Embryonic facial prominence (tissue), 1 donor: ENCODE measurements around the gene LONP1.
"Not testable (repeated sequence)": the region's sequence is repeated elsewhere in the genome, so short reads cannot be mapped to it uniquely, and the experiment has no call there.

Experiments
- DNase-seq: peaks from one replicate; pipeline ENCODE4 v3.0.0-alpha.2; 2016; ENCODE audit errors: extremely low spot score

LONP1 gene, protein sequence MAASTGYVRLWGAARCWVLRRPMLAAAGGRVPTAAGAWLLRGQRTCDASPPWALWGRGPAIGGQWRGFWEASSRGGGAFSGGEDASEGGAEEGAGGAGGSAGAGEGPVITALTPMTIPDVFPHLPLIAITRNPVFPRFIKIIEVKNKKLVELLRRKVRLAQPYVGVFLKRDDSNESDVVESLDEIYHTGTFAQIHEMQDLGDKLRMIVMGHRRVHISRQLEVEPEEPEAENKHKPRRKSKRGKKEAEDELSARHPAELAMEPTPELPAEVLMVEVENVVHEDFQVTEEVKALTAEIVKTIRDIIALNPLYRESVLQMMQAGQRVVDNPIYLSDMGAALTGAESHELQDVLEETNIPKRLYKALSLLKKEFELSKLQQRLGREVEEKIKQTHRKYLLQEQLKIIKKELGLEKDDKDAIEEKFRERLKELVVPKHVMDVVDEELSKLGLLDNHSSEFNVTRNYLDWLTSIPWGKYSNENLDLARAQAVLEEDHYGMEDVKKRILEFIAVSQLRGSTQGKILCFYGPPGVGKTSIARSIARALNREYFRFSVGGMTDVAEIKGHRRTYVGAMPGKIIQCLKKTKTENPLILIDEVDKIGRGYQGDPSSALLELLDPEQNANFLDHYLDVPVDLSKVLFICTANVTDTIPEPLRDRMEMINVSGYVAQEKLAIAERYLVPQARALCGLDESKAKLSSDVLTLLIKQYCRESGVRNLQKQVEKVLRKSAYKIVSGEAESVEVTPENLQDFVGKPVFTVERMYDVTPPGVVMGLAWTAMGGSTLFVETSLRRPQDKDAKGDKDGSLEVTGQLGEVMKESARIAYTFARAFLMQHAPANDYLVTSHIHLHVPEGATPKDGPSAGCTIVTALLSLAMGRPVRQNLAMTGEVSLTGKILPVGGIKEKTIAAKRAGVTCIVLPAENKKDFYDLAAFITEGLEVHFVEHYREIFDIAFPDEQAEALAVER

DNA sequence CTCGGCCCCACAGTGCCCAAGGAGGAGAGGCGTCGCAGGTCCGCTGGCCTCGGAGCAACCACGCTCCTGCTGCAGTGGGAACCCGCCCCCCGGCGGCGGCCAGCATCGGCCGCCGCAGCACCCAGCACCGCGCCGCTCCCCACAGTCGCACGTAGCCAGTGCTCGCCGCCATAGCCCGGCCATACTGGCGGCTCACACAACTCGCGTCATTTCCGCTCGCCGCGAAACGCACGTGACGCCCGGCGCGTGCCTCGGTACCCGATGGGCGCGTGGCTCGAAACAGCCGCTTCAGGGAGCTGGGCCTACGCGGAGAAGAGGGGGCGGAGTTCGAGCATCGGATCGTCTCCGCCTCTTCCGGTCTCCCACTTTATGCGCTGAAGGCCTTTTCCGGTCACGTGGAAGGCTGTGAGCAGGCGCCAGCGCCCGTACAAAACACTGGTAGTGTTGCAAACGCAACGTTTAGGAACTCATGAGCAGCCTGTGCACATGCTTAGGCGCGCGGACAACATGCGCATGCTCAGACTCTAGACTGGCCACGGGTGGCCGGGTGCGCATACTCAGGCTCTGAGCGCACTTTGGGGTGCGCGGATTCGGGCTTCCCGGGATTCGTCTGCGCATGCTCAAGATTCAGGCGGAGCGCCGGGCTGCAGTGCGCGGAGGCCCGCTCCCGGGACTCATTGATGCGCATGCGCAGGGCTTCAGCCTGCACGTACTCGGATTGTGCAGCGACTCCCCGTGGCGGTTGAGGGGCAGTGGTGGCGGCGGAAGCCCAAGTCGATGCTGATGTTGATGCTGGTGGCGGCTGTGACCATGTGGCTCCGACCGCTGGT, at the start of gene LONP1, which contains the start of gene CATSPERD:
LONP1 (minus strand) TSS at position 186 of the 830 bp plus-strand sequence; CDS start at position 172, 14 bp downstream.
CATSPERD (plus strand) TSS at position 677 of the 830 bp plus-strand sequence; CDS start at position 778, 101 bp downstream.
- peak; percentile 98 for DNase-seq

DNA sequence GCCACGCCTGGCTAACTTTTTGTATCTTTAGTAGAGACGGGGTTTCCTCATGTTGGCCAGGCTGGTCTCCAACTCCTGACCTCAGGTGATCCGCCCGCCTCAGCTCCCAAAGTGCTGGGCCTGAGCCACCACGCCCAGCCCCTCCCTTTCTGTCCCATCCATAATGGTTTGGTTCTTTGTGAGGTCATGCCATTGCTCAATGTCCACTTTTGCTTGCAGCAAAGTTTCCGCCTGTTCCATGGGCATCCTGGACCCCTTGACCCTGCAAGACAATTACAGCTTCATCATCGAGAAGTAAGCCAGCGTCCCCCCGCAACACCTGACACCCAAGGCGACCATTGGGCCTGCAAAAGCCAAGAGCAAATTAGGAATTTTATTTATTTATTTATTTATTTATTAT, 48.0 kb upstream of the LONP1 start:
- DNase-seq: no peak

DNA sequence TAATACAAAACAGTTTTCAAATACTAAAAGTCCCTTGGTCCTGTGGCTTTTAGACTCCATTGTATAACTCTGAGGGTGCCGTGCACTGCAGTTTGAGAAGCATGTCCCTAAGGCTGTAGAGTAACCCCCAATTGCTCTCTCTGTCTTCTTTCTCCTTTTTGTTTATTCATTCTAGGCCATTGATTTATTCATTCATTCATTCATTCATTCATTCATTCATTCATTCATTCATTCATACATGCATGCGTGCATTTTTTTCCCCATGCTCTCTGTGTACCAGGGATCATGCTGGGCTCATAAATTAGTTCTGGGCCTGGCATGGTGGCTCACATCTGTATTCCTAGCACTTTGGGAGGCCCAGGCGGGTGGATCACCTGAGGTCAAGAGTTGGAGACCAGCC, 45.3 kb upstream of the LONP1 start:
- no peak for DNase-seq

DNA sequence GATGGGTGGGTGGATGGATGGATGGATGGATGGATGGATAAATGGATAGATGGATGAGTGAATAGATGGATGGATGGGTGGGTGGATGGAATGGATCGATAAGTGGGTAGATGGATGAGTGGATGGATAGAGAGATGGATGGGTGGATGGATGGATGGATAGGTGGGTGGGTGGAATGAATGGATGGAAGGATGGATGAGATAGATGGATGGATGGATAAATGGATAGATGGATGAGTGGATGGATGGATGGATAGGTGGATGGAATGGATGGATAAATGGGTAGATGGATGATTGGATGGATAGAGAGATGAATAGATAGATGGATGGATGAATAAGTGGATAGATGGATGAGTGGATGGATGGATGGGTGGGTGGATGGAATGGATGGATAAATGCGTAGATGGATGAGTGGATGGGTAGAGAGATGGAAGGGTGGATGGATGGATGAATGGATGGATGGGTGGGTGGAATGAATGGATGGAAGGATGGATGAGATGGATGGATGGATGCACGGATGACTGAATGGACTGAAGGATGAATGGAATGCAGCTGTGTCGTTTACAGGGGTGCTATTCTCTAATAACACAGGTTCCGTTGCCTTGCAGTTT, 42.8 kb upstream of the LONP1 start:
- no peak for DNase-seq

DNA sequence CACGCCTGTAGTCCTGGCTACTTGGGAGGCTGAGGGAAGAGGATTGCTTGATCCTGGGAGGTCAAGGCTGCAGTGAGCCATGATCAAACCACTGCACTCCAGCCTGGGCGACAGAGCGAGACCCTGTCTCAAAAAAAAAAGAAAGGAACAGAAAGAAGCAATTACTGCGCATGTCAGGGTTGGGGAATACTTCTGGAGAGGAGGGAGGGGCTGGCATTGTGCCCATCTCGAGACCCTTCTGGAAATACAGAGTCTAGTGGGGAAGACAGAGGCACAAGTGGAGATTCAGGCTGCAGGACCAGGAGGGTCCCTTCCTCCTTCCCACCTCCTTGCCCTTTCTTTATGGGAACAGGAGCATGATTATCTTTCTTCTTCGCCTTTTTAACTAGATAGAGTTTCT, 33.8 kb upstream of the LONP1 start:
- DNase-seq: no peak

DNA sequence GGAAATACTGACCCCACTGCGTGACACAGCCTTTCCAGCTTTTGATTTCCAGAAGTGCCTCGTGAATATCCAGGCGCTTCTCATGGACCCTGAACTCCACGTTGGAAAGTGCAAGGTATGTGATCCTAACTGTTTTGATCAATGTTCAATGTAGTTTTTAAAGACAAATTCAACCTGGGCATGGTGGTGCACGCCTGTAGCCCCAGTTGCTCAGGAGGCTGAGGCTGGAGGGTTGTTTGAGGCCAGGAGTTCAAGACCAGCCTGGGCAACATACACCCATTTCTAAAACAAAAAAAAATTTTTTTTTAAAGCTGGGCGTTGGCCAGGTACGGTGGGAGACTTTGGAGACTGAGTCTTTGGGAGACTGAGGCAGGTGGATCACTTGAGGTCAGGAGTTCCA, 31.8 kb upstream of the LONP1 start:
- DNase-seq: no peak

DNA sequence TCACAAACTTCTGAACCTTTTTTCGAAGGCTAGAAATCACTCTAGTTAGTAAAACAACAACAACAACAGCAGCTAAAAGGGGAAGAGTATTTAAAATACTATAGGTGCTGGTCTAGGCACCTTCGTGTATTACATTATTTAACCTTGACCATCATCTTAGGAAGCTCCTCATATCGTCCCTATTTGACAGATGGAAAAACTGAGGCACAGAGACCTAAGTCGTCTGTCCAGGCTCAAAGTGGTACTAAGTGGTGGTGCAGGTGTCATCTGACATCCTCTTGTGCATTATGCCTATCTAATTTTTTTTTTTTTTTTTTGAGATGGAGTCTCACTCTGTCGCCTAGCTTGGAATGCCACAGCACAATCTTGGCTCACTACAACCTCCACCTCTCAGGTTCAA, 29.6 kb upstream of the LONP1 start:
- no peak for DNase-seq

DNA sequence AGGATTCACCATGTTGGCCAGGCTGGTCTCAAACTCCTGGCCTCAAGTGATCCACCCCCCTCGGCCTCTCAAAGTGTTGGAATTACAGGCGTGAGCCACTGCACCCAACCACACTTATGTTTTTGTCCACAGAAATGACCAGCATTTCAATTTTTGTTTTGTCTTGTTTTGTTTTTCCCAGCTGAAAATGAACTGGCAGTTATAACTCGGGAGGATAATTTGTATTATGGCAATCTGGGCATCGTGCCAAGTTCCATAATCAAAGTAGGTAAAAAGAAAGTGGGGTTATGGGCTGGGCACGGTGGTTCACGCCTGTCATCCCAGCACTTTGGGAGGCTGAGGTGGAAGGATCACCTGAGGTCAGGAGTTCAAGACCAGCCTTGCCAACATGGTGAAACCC, 29.0 kb upstream of the LONP1 start:
- DNase-seq: not testable (repeated sequence)

DNA sequence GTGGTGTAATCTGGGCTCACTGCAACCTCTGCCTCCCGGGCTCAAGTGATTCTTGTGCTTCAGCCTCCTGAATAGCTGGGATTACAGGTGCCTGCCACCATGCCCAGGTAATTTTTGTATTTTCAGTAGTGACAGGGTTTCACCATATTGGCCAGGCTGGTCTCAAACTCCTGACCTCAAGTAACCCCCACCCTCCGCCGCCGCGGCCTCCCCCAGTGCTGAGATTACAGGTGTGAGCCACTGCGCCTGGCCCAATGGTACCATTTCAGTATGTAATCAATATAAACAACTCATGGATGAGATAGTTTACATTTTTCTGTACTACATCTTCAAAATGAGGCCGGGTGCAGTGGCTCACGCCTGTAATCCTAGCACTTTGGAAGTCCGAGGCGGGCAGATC, 25.1 kb upstream of the LONP1 start:
- DNase-seq: not testable (repeated sequence)

DNA sequence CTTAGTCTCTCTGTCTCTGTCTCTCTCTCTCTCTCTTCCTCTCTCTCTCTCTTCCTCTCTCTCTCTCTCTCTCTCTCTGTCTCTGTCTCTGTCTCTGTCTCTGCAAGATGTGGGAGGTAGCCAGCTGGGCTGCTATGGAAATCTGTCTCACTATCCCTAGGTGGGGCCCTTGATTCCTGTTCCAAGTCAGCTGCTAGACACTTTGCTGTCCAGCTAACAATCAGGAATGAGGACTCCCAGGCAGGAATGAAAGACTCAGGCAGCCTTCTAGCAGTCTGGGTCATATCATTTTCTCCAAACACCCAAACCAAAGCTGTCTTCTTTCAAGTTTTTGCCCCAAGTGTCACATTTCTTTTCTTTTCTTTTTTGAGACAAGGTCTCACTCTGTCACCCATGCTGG, 23.7 kb upstream of the LONP1 start:
- no peak for DNase-seq

DNA sequence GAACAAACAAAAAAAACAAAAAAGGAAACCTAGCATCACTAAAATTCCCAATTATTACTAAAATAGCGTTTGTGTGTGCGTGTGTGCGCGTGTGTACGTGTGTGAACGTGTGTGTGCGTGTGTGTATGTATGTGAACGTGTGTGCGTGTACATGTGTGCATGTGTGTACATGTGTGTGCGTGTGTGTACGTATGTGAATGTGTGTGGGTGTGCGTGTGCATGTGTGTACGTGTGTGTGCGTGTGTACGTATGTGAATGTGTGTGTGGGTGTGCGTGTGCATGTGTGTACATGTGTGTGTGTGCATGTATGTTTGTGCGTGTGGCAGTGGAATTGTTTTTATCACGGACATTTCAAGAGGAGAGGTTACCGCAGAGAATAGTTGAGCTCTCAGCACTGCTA, 22.1 kb upstream of the LONP1 start:
- DNase-seq: no peak

DNA sequence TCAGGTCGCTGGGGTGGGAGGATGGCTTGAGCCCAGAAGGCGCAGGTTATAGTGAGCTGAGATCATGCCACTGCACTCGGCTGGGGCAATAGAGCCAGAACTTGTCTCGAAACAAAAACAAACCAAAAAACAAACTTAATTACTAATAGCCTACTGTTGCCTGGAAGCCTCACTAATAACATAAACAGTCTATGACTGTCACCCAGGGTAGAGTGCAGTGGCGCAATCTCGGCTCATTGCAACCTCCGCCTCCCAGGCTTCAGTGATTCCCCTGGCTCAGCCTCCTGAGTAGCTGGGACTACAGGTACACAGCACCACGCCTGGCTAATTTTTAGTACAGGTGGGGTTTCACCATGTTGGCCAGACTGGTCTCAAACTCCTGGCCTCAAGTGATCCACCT, 18.5 kb upstream of the LONP1 start:
- DNase-seq: no peak

DNA sequence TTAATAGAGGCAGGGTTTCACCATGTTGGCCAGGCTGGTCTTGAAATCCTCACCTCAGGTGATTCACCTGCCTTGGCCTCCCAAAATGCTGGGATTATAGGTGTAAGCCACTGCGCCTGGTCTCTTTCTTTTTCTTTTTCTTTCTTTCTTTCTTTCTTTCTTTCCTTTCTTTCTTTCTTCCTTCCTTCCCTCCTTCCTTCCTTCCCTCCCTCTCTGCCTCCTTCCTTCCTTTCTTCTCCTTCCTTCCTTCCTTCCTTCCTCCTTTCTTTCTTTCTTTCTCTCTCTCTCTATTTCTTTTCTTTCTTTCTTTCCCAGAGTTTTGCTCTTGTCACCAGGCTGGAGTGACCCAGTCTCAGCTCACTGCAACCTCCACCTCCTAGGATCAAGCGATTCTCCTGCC, 13.2 kb upstream of the LONP1 start:
- not testable (repeated sequence) for DNase-seq

DNA sequence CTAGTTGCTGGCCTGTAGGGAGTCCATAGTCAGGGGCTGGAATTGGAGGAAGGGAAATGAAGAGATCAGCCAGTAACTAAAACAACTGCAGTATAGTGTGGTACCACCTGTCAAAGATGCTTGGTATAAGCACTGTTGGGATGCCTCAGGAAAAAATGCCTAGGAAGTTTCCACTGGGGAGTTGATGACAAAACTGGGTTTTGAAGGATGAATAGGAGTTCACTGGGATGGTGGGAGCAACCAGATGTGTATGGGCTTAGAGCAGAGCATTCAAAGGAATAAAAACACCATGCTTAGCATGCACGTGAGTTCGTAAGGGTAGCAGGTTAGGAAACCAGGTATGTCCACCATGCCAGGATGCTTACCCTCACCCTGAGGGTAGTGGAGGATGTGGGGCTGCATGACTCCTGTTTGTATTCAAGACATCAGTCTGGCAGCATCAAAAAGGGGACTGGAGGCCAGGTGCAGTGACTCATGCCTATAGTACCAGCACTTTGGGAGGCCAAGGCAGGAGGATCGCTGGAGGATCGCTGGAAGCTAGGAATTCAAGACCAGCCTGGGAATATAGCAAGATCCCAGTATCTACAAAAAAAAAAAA, 7.6 kb upstream of the LONP1 start:
- no peak for DNase-seq

DNA sequence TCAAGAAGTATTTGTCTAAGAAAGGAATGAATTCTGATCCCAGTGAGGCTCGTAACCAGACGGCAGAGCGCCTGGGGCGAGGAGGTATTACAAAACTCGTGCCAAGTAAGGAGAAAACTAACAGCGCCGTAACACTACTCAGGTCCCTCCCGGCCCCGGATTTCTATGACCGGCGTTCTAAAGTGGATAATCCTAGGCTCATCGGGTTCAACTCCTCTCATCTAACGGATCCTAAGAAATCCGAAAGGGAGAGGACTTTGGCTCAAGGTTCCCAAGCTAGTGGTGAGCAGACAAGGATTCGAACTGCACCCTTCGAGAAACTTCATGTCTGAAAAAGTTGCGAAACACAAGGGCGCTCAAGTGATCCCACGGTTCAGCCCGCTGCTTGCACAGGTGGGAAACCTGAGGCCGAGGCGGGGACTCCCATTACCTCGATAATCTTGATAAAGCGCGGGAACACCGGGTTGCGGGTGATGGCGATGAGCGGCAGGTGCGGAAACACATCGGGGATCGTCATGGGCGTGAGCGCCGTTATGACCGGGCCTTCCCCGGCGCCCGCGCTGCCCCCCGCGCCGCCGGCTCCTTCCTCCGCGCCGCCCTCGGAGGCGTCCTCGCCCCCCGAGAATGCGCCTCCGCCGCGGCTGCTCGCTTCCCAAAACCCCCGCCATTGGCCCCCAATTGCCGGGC, 529 bp downstream of the LONP1 start:
- DNase-seq: no peak

DNA sequence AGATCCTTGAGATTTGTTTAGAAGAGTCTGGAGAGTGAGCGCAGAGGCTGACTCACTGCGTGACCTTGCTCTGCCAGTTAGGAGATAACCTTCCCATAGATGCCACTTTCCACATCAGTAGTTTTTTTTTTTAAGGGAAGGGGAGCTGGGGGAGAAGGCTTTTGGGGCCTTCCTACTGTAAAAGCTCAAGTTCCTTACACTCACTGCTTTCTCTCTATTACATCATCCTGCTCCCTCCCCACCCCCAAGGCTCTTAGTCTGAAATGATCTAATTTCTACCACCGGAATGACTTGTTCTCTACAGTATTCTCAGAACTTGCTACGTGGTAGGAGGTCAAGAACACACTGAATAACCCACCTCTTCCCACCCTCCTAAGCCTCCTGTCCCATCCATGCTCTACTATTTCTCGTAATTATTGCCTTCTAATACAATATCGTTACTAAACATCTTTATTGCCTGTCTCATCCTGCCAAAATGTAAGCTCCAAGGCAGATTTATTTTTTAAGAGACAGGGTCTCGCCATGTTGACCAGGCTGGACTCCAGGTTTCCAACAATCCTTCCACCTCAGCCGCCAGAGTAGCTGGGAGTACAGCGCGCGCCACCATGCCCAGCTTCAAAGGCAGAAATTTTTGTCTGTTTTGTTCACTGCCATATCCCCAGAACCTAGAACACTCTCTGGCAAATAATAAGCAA, 1.2 kb downstream of the LONP1 start:
- DNase-seq: no peak

DNA sequence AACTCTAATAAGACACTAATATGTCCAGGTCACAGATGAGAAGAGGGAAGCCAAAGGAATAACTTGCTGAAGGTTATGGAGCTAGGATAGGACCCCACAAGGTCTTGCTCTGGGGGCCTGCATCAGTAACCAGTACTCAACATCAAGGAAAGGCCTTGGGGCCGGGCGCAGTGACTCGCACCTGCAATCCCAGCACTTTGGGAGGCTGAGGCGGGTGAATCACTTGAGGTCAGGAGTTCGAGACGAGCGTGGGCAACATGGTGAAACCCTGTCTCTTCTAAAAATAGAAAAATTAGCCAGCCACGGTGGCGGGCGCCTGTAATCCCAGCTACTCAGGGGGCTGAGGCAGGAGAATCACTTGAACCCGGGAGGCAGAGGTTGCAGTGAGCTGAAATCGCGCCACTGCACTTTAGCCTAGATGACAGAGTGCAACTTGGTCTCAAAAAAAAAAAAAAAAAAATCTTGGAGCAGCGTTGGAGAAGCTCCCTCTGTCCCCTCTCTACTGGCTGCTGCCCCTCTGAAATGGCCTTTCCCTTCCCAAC, 1.8 kb downstream of the LONP1 start:
- no peak for DNase-seq

DNA sequence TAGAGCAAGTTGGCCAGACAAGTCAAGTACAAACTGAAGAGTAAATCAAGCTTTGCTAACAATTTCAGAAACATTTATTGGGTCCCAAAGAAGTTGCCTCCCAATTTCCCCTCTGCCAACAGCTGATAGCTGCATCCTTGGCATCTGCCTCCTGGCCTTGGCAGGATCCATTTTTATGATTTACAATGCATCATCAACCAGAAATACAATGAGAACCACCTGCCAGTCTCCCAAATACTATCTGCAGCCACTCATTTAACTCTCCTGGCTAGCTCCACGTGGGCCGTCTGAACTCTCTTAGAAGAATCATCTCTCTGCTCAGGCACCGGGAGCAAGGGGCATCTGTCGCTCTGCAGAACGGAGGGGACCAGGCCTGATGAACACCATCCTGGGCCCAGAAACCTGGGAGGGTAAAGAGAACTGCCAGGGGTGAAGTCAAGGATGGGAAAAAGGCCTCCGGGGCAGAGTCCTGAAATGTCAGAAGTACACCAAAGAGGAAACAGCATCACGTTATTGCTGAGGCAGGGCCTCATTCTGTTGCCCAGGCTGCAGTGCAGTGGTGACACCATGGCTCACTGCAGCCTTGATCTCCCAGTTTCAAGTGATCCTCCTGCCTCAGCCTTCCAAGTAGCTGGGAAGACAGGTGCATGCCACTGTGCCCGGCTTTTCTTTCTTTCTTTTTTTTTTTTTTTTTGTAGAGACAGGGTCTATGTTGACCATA, 2.6 kb downstream of the LONP1 start:
- no peak for DNase-seq

DNA sequence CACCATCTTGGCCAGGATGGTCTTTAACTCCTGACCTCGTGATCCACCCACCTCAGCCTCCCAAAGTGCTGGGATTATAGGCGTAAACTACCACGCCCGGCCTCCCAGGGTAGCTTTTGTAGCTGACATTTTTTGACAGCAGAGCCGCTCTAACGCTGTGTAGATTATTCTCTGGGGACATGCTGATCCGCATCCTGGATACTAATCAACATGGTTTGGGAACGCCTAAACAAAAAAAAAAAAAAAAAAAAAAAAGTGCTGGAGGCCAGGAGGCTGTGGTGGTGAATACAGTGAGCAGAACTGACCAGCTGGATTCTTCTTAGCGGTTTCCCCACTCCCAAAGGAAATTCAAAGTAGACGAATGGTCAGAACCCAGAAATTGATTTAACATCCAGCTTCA, 5.1 kb downstream of the LONP1 start:
- no peak for DNase-seq
